ENCODE measurements around the gene MGRN1.
A peak's percentile ranks its signal among the peaks of the same experiment; 100 is the strongest.

MGRN1 gene

GRCh38 chr16:4624015-4624826, at the start of gene MGRN1:
Gene MGRN1, plus strand, starts transcription at chr16:4624826. Its CDS starts 135 bp downstream, at chr16:4624961.
- peak; percentile 96 for DNase-seq

GRCh38 chr16:4574919-4575705, 49.5 kb upstream of the MGRN1 start:
- no peak for DNase-seq

GRCh38 chr16:4576008-4576407, 48.6 kb upstream of the MGRN1 start:
- DNase-seq, result no peak

- no peak for DNase-seq
These were observed 45.6 kb upstream of the MGRN1 start for GRCh38 chr16:4578961-4579530.

- no peak for DNase-seq
These were observed 44.4 kb upstream of the MGRN1 start for GRCh38 chr16:4580250-4580649.

- no peak for DNase-seq
These were observed 40.7 kb upstream of the MGRN1 start for GRCh38 chr16:4583906-4584305.

- DNase-seq, result no peak
These were observed 38.3 kb upstream of the MGRN1 start for GRCh38 chr16:4586291-4586690.

GRCh38 chr16:4588386-4588785, 36.2 kb upstream of the MGRN1 start:
- no peak for DNase-seq

- no peak for DNase-seq
These were observed 35.7 kb upstream of the MGRN1 start for GRCh38 chr16:4588961-4589360.

- no peak for DNase-seq
These were observed 33.4 kb upstream of the MGRN1 start for GRCh38 chr16:4591191-4591590.

GRCh38 chr16:4591706-4592470, 32.7 kb upstream of the MGRN1 start:
- DNase-seq, result no peak

- DNase-seq, result peak; percentile 26
These were observed 31.5 kb upstream of the MGRN1 start for GRCh38 chr16:4593086-4593485.

- DNase-seq, result no peak
These were observed 29.9 kb upstream of the MGRN1 start for GRCh38 chr16:4594433-4595410.

- no peak for DNase-seq
These were observed 27.5 kb upstream of the MGRN1 start for GRCh38 chr16:4597174-4597573.

- no peak for DNase-seq
These were observed 25.6 kb upstream of the MGRN1 start for GRCh38 chr16:4599037-4599436.

GRCh38 chr16:4599545-4599944, 25.1 kb upstream of the MGRN1 start:
- no peak for DNase-seq

- DNase-seq, result no peak
These were observed 23.4 kb upstream of the MGRN1 start for GRCh38 chr16:4601036-4601863.

- no peak for DNase-seq
These were observed 22.8 kb upstream of the MGRN1 start for GRCh38 chr16:4601864-4602186.

GRCh38 chr16:4602331-4602730, 22.3 kb upstream of the MGRN1 start:
- no peak for DNase-seq

GRCh38 chr16:4603624-4604170, 20.9 kb upstream of the MGRN1 start:
- no peak for DNase-seq

GRCh38 chr16:4604401-4604800, 20.2 kb upstream of the MGRN1 start:
- no peak for DNase-seq
